ENCODE results near the gene TNKS1BP1.
"Not testable (repeated sequence)": the region's sequence is repeated elsewhere in the genome, so short reads cannot be mapped to it uniquely, and the experiment has no call there.

TNKS1BP1 gene

GRCh38 chr11:57309106-57310059 lies 15.4 kb downstream of the TNKS1BP1 start:
- DNase-seq (ENCODE audit: low read depth): no peak

DNA sequence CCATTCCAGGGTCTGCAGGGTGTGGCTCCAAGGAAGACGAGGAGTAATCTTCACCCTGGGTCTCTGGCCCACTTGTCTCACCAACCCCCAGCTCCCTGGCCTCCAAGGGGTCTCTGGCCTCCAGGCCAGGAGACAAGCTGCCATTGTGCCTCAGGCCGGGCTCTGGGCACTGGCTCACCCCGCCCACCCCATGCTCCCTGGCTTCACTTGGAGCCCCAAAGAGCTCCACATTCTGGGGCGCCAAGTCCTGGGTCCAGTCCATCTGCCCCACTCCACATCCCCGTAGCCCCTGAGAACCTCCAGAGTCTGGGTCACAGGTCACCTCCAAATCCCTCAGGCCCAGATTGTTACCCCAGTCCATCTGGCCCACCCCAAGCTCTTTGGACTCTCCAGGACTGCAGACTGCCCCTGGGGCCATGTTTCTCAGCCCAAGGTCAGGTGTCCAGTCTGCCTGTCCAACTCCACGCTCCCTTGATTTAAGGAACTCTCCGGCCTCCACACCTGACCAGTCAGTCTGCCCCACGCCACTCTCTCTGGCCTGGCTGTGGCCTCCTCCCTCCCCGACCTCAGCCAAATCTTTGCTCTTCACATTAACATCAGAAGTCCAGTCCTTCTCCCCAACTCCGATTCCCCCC lies 16.2 kb downstream of the TNKS1BP1 start:
- DNase-seq (ENCODE audit: low read depth): no peak

GRCh38 chr11:57307666-57308270 lies 17.0 kb downstream of the TNKS1BP1 start:
- DNase-seq (ENCODE audit: low read depth): no peak

DNA sequence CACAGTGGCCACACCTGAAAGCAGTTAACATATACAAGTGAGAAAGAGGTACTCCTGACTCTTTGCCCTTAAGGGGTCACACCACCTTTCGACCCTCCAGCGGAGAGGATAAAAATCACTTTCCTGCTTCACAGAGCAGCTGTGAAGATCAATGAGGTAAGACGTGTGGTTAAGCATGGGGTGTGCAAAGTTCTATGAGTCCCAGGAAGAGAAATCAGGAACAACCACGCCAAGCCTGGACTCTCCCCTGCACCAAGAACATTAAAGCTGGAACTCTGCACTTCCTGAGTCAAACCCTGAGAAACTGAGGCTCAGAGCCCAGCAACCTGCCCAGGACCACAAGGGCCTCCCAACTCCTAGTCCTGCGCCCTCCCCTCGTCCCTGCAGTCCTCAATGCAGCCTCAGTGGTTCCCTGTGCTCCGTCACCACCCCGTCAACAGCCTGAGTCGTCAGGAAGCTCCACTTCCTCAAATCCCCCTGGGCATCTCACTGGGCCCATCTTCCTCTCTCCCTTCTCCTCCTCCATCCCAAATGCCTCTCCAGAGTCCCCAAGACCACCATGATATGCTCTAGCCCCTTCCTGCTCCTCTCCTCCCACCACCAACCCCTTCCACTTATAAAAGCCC lies 17.7 kb downstream of the TNKS1BP1 start:
- DNase-seq (ENCODE audit: low read depth): no peak

DNA sequence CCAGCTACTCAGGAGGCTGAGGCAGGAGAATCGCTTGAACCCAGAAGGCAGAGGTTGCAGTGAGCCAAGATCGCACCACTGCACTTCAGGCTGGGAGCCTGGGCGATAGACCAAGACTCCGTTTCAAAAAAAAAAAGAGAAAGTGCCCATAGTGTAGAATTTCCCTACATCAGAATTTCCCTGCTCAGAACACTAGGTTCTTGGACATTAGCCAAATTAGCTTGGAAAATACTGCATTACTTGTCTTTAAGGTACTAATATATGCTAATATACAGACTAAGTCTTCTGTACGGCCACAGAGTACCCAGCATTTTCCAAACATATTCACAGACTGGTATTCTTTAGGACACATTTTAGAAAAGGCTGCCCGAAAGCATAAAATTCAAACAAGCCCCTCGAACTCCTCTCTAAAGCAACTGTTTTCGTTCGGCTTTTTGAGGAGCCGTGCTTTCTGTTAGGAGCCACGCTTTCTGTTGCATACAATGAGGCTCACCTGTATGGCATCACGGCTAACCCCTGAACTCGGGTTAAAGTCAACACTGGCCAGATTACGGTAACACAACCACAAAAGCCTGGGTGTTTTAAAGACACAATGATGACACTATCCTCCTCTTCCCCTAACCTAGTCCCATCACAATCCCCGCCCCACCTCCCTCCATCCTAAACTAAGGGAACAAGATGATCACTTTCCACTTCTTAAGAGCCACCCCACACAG lies 18.4 kb downstream of the TNKS1BP1 start:
- DNase-seq (ENCODE audit: low read depth): no peak

GRCh38 chr11:57305523-57305922 lies 19.2 kb downstream of the TNKS1BP1 start:
- DNase-seq (ENCODE audit: low read depth): no peak

DNA sequence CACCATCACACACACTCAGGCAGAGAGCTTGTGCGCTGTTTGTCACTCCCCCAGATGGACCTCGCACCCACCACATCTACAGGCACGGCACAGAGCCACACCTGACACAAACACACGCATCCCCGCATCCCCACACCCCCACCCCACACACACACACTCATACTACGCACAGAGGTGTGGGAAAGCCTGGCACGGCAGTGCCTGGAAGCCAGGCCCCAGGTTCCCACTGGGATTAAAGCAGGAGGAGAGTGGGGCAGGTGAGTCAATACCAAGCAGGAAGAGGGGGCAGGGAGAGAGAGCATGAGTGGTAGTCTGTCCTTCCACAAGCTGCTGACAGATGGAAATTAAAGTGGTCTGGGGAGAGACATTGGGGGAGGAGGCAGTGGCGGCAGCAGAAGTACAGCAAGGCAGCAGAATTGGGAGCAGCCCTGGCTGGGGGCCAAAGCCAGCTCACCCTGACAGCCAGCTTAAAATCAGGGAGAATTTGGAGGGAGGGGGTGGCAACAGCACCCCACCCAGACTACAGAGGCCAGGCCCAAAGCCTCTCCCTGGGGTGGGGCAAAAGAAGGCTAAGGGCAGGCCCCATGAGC lies 20.7 kb downstream of the TNKS1BP1 start:
- no peak for DNase-seq (ENCODE audit: low read depth)

- DNase-seq (ENCODE audit: low read depth): no peak
Observed at GRCh38 chr11:57303280-57303989, 21.3 kb downstream of the TNKS1BP1 start.

- no peak for DNase-seq (ENCODE audit: low read depth)
Observed at GRCh38 chr11:57302489-57302888, 22.3 kb downstream of the TNKS1BP1 start.

DNA sequence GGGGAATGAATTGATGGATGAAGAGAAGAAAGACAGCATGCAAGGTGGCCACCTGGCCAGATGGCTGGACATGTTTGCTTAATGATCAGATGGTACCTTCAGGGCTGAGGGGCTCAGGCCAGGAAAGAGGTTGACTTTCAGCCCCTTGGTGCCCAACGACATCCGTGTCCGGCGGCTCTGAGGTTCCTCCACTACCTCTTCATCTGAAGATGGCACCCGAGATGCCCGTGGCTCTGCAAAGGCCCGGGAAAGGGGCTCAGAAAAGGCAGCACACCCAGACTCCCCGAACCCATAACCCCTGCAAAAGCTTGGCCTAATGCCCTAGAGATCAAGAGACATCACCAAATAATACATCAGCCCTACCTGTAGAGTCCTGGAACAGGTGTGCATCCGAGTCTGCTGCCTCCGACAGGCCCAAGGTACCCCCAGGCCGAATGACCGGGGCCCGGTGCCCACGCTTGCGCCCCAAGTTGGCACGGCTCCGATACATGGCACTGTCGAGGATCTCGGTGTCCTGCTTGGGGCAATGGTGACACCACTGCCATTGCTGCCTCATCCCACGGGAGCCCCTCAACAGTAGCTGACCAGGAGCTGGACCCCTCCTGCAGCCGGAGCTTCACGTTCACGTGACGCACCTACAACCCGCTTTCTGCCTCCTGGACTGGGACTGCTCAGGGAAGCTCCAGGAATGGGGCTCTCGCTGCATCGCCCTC lies 22.9 kb downstream of the TNKS1BP1 start:
- DNase-seq (ENCODE audit: low read depth): no peak

- no peak for DNase-seq (ENCODE audit: low read depth)
Observed at GRCh38 chr11:57300785-57301184, 24.0 kb downstream of the TNKS1BP1 start.

GRCh38 chr11:57299150-57299737 lies 25.5 kb downstream of the TNKS1BP1 start:
- DNase-seq (ENCODE audit: low read depth): no peak

- DNase-seq (ENCODE audit: low read depth): no peak
Observed at GRCh38 chr11:57297221-57297620, 27.5 kb downstream of the TNKS1BP1 start.

- DNase-seq (ENCODE audit: low read depth): not testable (repeated sequence)
Observed at GRCh38 chr11:57296205-57296604, 28.5 kb downstream of the TNKS1BP1 start.

GRCh38 chr11:57294225-57295131 lies 30.3 kb downstream of the TNKS1BP1 start:
- no peak for DNase-seq (ENCODE audit: low read depth)

DNA sequence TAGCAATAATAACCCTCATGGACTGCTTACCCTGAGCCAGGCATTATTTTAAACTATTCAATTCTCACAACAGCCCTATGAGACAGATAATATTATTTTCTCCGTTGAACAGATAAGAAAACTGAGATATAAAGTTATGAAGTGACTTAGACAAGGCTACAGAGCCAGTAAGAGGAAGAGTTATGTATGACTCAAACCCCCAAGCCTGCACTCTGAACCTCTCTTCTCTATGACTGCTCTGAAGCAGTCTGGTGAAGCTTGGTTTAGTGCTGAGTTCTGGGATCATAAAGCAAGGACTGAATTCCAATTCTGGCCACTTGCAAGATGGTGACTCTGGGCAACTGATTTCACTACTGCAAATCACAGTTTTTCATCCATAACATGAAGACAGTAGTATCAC lies 34.5 kb downstream of the TNKS1BP1 start:
- DNase-seq (ENCODE audit: low read depth): no peak

DNA sequence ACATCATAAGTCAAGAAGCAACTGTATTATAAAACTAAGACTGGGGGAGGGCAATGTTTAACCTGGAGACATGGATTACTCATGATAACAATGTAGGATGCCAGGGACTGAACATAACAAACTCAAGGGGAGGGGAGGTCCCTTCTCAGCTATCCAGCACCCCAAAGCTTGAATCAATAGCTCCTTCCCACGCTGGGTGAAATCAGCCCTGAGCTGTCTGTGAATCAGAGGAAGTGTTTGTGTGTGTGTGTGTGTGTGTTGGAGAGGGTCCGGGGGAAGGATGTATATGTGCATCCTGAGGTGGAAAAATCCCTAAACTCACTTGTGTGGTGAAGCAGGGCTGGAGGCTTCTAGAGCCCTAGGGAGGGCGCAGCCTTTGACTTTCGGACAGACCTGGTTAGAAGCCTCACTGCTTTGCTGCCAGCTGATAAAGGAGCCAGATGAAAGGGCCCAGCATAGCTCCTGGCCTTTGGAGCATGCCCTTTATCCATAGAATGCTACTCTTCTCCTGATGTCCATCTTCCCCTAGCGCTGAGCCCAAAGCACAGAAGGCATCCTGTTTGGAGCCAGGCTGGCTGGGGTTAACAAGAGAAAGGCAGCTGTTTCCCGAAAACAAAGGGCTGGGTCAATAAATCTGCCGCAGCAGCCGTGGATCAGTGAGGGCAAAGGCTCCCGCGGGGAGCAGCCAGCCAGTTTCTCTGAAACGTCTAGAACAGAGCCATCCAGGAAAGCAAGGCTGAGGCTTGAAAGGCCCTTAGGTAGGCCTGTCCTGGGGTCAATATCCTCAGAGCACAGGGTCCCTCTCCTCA lies 35.8 kb downstream of the TNKS1BP1 start:
- DNase-seq (ENCODE audit: low read depth): no peak

DNA sequence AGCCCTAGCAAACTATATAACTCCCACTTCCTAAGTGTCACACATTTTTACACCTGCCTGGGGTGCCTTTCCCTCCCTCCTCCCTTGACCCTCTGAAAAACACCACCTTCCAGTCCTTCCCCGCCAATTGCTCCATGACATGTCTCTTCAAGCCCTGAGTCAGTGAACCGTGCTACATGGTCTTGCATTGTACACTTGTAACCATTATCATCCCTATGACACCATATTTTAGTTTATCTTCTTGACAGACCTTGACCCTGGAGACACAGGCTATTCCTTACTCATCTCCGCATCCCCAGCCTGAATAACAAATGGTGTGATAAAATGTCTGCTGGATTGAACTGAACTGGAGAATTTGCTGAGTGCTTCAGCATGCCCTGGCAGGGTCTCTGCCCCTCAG lies 36.9 kb downstream of the TNKS1BP1 start:
- no peak for DNase-seq (ENCODE audit: low read depth)

All from stimulated activated CD8-positive, alpha-beta memory T cell treated with anti-CD3 and anti-CD28 coated beads, Interleukin-15, amount 100 ng/mL, for 24 hours (primary cell).